ENCODE measurements around the gene ZBTB46.

Gene ZBTB46

DNA sequence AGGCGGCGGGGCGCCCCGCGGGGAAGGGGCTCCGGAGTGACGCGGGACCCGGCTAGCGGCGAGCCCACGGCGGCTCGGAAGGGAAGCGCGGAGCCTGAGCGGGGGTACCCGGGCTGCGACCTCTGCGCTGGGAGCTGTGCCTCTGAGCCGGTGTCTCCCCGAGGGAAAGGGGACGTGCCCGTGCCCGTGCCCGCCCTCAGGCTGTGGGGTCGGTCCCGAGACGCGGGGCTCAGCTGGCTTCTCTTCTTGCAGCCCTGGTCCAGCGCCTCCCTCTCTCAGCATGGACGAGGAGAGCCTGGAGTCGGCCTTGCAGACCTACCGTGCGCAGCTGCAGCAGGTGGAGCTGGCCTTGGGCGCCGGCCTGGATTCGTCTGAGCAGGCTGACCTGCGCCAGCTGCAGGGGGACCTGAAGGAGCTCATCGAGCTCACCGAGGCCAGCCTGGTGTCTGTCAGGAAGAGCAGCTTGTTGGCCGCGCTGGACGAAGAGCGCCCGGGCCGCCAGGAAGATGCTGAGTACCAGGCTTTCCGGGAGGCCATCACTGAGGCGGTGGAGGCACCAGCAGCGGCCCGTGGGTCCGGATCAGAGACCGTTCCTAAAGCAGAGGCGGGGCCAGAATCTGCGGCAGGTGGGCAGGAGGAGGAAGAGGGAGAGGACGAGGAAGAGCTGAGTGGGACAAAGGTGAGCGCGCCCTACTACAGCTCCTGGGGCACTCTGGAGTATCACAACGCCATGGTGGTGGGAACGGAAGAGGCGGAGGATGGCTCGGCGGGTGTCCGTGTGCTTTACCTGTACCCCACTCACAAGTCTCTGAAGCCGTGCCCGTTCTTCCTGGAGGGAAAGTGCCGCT is 122.5 kb downstream of the ZBTB46 start:
- H3K36me3 ChIP-seq, result peaks cover 71% of the 10 kb centered on the region
- peak overlapping the region; percentile 86 for H3K27ac ChIP-seq
- TF ChIP-seq, protein P1, sequence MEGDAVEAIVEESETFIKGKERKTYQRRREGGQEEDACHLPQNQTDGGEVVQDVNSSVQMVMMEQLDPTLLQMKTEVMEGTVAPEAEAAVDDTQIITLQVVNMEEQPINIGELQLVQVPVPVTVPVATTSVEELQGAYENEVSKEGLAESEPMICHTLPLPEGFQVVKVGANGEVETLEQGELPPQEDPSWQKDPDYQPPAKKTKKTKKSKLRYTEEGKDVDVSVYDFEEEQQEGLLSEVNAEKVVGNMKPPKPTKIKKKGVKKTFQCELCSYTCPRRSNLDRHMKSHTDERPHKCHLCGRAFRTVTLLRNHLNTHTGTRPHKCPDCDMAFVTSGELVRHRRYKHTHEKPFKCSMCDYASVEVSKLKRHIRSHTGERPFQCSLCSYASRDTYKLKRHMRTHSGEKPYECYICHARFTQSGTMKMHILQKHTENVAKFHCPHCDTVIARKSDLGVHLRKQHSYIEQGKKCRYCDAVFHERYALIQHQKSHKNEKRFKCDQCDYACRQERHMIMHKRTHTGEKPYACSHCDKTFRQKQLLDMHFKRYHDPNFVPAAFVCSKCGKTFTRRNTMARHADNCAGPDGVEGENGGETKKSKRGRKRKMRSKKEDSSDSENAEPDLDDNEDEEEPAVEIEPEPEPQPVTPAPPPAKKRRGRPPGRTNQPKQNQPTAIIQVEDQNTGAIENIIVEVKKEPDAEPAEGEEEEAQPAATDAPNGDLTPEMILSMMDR (IDR thresholded peaks at IDR 0.05), result no peak
- no peaks in the 10 kb centered on the region for H3K9me3 ChIP-seq
- no peaks in the 10 kb centered on the region for H3K27me3 ChIP-seq
- H3K4me3 ChIP-seq (ENCODE audit: low read depth in 1 of 2, low read length in 1 of 2), result peak overlapping the region; percentile 74 to 86
- peaks cover 27 to 31% of the 10 kb centered on the region in 2 experiments for H3K4me1 ChIP-seq (ENCODE audit: control insufficient read depth in 1 of 2, insufficient read depth in 1 of 2, low read depth in 1 of 2, low read length in 1 of 2)

DNA sequence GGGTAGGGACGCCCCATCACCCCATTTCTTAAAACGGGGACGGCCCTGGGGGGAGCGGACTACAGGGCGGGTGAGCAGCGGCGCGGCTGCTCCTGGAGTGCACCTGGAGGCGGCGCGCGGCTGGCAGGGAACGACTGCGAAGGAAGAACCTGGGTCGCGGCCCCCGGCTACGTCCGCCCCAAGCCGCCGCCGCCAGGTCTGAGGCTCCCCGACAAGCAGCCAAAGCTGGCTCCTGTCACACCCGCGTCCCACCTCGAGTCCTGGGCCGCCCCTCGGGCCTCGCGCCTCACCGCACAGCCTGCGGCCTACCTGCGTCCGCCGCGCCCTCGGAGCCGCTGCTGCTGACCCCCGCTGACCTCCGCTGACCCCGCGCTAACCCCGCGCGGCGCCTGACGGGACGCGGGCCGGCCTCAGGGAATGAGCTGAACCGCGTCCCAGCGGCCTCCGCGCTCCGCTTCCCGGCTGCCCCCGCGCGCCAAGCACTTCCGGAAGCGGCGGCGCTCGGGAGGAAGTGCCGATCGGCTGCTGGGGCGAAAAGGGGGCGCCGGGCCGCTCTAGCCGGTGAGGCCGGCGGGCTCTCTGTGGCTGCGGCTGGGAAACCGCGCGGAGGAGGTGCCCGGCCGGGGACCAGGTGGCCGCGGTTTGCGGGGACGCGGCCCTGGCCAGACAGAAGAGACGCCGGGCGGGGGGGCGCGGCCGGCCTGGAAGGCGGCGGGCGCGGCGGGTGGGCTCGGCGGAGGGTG is 123.3 kb downstream of the ZBTB46 start, which contains the start of the genes ARFRP1 and ZGPAT:
ARFRP1 (minus strand) TSS at position 419 of the 743 bp plus-strand sequence. CDS start 885 bp downstream, outside the sequence.
ZGPAT (plus strand) TSS at position 482 of the 743 bp plus-strand sequence. CDS start 542 bp downstream, outside the sequence.
- H3K27me3 ChIP-seq, result no peaks in the 10 kb centered on the region
- no peaks in the 10 kb centered on the region for H3K9me3 ChIP-seq
- H3K27ac ChIP-seq, result peak within 1 kb of the TSS; percentile 86
- H3K4me3 ChIP-seq (ENCODE audit: low read depth in 1 of 2, low read length in 1 of 2), result peak within 1 kb of the TSS; percentile 74 to 86
- H3K4me1 ChIP-seq (ENCODE audit: control insufficient read depth in 1 of 2, insufficient read depth in 1 of 2, low read depth in 1 of 2, low read length in 1 of 2), result peaks cover 27 to 31% of the 10 kb centered on the region in 2 experiments
- H3K36me3 ChIP-seq, result peaks cover 68% of the 10 kb centered on the region
- TF ChIP-seq, protein P1 (IDR thresholded peaks at IDR 0.05), result peak; percentile 46

DNA sequence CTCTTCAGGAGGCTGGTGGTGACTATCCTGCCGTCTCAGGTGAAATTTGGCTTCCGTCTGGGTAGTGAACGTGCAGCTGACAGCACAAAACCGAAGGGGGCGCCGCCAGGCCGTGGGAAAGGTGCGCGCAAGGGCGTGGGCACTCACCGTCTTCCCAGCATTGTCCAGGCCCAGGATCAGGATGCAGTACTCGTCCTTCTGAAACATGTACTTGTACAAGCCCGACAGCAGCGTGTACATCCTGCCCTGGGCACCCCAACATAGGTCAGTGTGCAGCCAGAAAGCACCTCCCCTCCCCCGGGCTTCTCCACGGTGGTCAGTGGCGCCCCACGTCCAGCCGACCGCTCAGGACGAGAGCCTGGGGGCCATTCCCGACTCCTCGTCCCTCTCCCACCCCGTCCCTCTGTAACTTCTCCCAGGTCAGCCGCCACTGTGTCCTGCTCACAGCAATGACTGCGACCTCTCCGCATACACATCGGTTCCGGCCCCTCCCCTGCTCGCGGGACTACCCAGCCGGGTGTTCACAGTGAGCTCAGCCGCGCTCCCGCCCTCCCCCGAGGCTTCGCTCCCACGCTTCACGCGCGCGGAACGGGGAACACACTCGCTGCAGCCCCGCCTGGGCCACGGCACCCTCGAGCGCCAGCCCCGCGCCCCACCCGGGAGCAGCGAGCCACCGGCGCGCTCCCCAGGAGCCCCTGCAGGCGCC is 124.1 kb downstream of the ZBTB46 start:
- H3K4me1 ChIP-seq (ENCODE audit: control insufficient read depth in 1 of 2, insufficient read depth in 1 of 2, low read depth in 1 of 2, low read length in 1 of 2), result peaks cover 27 to 31% of the 10 kb centered on the region in 2 experiments
- H3K27ac ChIP-seq, result peak overlapping the region; percentile 86
- H3K36me3 ChIP-seq, result peaks cover 60% of the 10 kb centered on the region
- H3K9me3 ChIP-seq, result no peaks in the 10 kb centered on the region
- H3K4me3 ChIP-seq (ENCODE audit: low read depth in 1 of 2, low read length in 1 of 2), result peak overlapping the region; percentile 74 to 86
- TF ChIP-seq, protein P1 (IDR thresholded peaks at IDR 0.05), result no peak
- no peaks in the 10 kb centered on the region for H3K27me3 ChIP-seq

DNA sequence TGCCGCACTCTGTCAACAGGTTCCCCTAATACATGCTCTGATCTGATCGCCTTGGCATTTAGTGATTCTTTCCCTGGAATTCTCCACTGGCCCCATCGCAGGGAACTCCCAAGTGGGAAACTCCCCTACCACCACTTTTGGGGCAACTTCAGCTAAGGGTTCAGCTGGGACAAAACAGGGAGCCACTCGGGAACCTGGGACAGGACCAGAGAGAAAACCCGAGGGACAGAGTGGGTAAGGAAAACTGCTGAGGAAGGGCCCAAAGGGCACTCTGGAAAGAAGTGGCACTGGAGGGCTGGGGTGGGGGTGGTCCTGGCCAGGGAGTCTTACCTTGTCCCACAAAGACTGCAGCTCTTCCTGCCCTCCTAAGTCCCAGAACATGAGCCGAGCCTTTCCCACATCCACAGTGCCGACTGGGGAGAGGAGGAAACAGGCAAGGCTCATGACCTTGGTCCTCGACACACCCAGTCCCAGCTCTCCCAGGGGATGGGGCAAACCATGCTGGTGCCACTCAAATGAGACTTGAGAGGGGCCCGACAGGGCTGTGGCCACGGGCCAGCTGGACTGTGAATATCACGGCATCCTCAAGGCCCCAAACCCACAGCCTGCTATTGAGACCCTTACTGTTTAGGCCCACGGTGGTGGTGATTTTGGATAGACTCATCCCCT is 124.9 kb downstream of the ZBTB46 start:
- Histone ChIP-seq H3K27ac (no peak overlapping the region), H3K4me3 (ENCODE audit: low read depth in 1 of 2, low read length in 1 of 2) (no peak overlapping the region), H3K9me3 (no peaks in the 10 kb centered on the region), H3K27me3 (no peaks in the 10 kb centered on the region), H3K36me3 (peaks cover 54% of the 10 kb centered on the region), H3K4me1 (ENCODE audit: control insufficient read depth in 1 of 2, insufficient read depth in 1 of 2, low read depth in 1 of 2, low read length in 1 of 2) (peaks cover 27 to 31% of the 10 kb centered on the region in 2 experiments)
- TF ChIP-seq, protein P1 (IDR thresholded peaks at IDR 0.05), result no peak

Data from neutrophil (primary cell).